ENCODE data around the gene RNFT2.
"Not testable (repeated sequence)": the region's sequence is repeated elsewhere in the genome, so short reads cannot be mapped to it uniquely, and the experiment has no call there.

- not testable (repeated sequence) for TF ChIP-seq POLR2AphosphoS5, CTCF, POLR2A, EP300 (IDR thresholded peaks at IDR 0.05)
These were observed 51.4 kb downstream of the RNFT2 start for GRCh38 chr12:116789562-116789961.

All from gastroesophageal sphincter (tissue), 3 donors.